Trophoblast cell (in vitro differentiated cells and primary cell): Measurements from ENCODE around the gene NLGN4Y.

Source experiments
- DNase-seq, 2 donors: peaks; one replicate each; pipeline ENCODE4 v3.0.0-alpha.2; 2016
- H2AFZ ChIP-seq: 2 replicates; pipeline ENCODE4 v1.6.1; 2013; ENCODE audit warnings: low read length, moderate library complexity, mild to moderate bottlenecking; ENCODE audit not compliant: insufficient read depth, poor library complexity
- H2AK5ac ChIP-seq: 2 replicates; pipeline ENCODE4 v1.6.1; 2013; ENCODE audit warnings: mild to moderate bottlenecking, low read length
- H2BK120ac ChIP-seq: 2 replicates; pipeline ENCODE4 v1.6.1; 2013; ENCODE audit warnings: low read length, mild to moderate bottlenecking, moderate library complexity; ENCODE audit not compliant: insufficient read depth, poor library complexity
- H2BK12ac ChIP-seq: 2 replicates; pipeline ENCODE4 v1.6.1; 2013; ENCODE audit warnings: mild to moderate bottlenecking, low read length, moderate library complexity
- H2BK5ac ChIP-seq: 2 replicates; pipeline ENCODE4 v1.6.1; 2013; ENCODE audit warnings: low read length, low read depth, moderate library complexity, mild to moderate bottlenecking; ENCODE audit not compliant: poor library complexity
- H3K14ac ChIP-seq: 2 replicates; pipeline ENCODE4 v1.6.1; 2013; ENCODE audit warnings: mild to moderate bottlenecking, low read length
- H3K18ac ChIP-seq: 2 replicates; pipeline ENCODE4 v1.6.1; 2013; ENCODE audit warnings: mild to moderate bottlenecking, low read length
- H3K23ac ChIP-seq: 2 replicates; pipeline ENCODE4 v1.6.1; 2013; ENCODE audit warnings: low read length
- H3K27ac ChIP-seq: 2 replicates; pipeline ENCODE4 v1.5.1; 2013; ENCODE audit warnings: low read depth, mild to moderate bottlenecking, inconsistent platforms, low read length, moderate library complexity
- H3K27me3 ChIP-seq: 2 replicates; pipeline ENCODE4 v1.6.1; 2013; ENCODE audit warnings: inconsistent platforms, mild to moderate bottlenecking, low read length, moderate library complexity; ENCODE audit not compliant: insufficient read depth
- H3K36me3 ChIP-seq, 2 experiments: 1 replicate in 1 of 2; 2 replicates in 1 of 2; pipeline ENCODE4 v1.6.1; 2013; ENCODE audit warnings: low read length in 2 of 2, mild to moderate bottlenecking in 2 of 2, moderate library complexity in 1 of 2; ENCODE audit not compliant: insufficient read depth in 2 of 2, control insufficient read depth in 1 of 2
- H3K4ac ChIP-seq: 2 replicates; pipeline ENCODE4 v1.6.1; 2013; ENCODE audit warnings: low read depth, mild to moderate bottlenecking, low read length, moderate library complexity
- H3K4me1 ChIP-seq, 2 experiments: 1 replicate in 1 of 2; 2 replicates in 1 of 2; pipeline ENCODE4 v1.6.1; 2013; ENCODE audit warnings: low read length in 2 of 2, mild to moderate bottlenecking in 2 of 2, moderate library complexity in 1 of 2; ENCODE audit not compliant: insufficient read depth in 2 of 2, control insufficient read depth in 1 of 2
- H3K4me2 ChIP-seq: 2 replicates; pipeline ENCODE4 v1.6.1; 2013; ENCODE audit warnings: inconsistent platforms, mild to moderate bottlenecking, low read length, moderate library complexity
- H3K4me3 ChIP-seq: 2 replicates; pipeline ENCODE4 v1.5.1; 2013; ENCODE audit warnings: mild to moderate bottlenecking, low read depth, low read length, inconsistent platforms
- H3K79me1 ChIP-seq: one replicate; pipeline ENCODE4 v1.6.1; 2013; ENCODE audit warnings: low read length
- H3K79me2 ChIP-seq: 2 replicates; pipeline ENCODE4 v1.6.1; 2013; ENCODE audit warnings: low read length, mild to moderate bottlenecking; ENCODE audit not compliant: control insufficient read depth, insufficient read depth, poor library complexity
- H3K9ac ChIP-seq: 2 replicates; pipeline ENCODE4 v1.6.1; 2013; ENCODE audit warnings: mild to moderate bottlenecking, low read length
- H3K9me3 ChIP-seq: 2 replicates; pipeline ENCODE4 v1.6.1; 2013; ENCODE audit warnings: low read depth, mild to moderate bottlenecking, control low read depth, inconsistent platforms, low read length; ENCODE audit not compliant: insufficient read depth
- H4K12ac ChIP-seq: 2 replicates; pipeline ENCODE4 v1.6.1; 2013; ENCODE audit warnings: low read depth, mild to moderate bottlenecking, low read length, moderate library complexity
- H4K8ac ChIP-seq: 2 replicates; pipeline ENCODE4 v1.6.1; 2013; ENCODE audit warnings: low read depth, mild to moderate bottlenecking, low read length, moderate library complexity
- H4K91ac ChIP-seq: one replicate; pipeline ENCODE4 v1.6.1; 2013; ENCODE audit warnings: low read depth, mild to moderate bottlenecking, low read length, moderate library complexity
- WGBS: extraction: QIAGEN DNeasy Blood & Tissue Kit; methylation state at CpG from one replicate; pipeline ENCODE4 v1.1.7; 2013; ENCODE audit warnings: missing lambda C conversion rate; ENCODE audit not compliant: insufficient read length, insufficient coverage; ENCODE audit errors: extremely low coverage; 5-methylcytosine and 5-hydroxymethylcytosine counted together

Gene NLGN4Y

DNA sequence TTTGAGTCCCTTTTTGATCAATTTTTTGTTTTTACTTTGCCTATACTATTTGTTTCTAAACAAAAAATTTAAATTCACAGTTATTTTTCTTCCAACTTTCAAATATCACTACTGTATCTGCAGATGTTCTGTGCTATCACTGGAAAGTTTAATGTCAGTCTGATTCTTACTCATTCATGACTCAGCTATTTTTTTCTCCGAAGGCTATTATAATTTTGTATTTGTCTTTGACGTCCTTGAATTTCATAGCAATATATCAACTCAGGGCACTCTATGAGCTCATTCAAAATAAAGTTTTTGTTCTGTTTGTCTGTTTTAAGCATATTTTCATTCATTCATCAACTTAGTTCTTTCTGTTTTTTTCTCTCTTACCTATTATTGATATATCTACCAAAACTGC is 273.7 kb downstream of the NLGN4Y start:
- Histone ChIP-seq H3K27ac (no peak overlapping the region), H4K8ac (no peak overlapping the region), H3K4me2 (no peak overlapping the region), H3K79me2 (no peaks in the 10 kb centered on the region), H3K9ac (no peak overlapping the region), H3K4me1 (no peaks in the 10 kb centered on the region), H3K79me1 (no peaks in the 10 kb centered on the region), H3K36me3 (no peaks in the 10 kb centered on the region), H4K91ac (no peak overlapping the region), H3K18ac (no peak overlapping the region), H2AFZ (no peak overlapping the region), H2AK5ac (no peak overlapping the region), H3K4me3 (no peak overlapping the region), H3K23ac (no peak overlapping the region), H3K9me3 (no peaks in the 10 kb centered on the region), H2BK5ac (no peak overlapping the region), H2BK120ac (no peak overlapping the region), H3K27me3 (no peaks in the 10 kb centered on the region), H3K4ac (no peak overlapping the region), H4K12ac (no peak overlapping the region), H3K14ac (no peak overlapping the region), H2BK12ac (no peak overlapping the region)
- DNase-seq: no peak
- no CpG with 5 or more reads among the region's 2 CpGs for WGBS

DNA sequence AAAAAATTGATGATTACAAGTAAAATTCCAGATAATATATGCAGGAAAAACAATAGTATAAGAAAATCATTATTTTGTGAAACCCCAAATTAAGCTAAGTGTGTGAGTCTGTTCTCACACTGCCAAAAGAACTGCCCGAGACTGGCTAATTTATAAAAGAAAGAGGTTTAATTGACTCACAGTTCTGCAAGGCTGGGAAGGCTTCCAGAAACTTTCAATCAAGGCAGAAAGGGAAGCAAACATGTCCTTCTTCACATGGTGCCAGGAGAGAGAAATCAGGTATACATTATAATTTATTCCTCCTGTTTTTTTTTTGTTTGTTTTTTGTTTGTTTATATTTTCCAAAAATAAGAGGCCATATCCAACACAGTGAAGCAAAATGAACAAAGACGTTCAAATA is 276.8 kb downstream of the NLGN4Y start:
- Histone ChIP-seq H4K12ac (no peak overlapping the region), H3K27ac (no peak overlapping the region), H3K4me3 (no peak overlapping the region), H2BK120ac (no peak overlapping the region), H3K9me3 (no peaks in the 10 kb centered on the region), H3K14ac (no peak overlapping the region), H2BK5ac (no peak overlapping the region), H2AFZ (no peak overlapping the region), H3K36me3 (no peaks in the 10 kb centered on the region), H3K27me3 (no peaks in the 10 kb centered on the region), H3K79me2 (no peaks in the 10 kb centered on the region), H3K23ac (no peak overlapping the region), H3K4me1 (no peaks in the 10 kb centered on the region), H3K79me1 (no peaks in the 10 kb centered on the region), H2AK5ac (no peak overlapping the region), H3K4me2 (no peak overlapping the region), H4K8ac (no peak overlapping the region), H2BK12ac (no peak overlapping the region), H3K18ac (no peak overlapping the region), H3K4ac (no peak overlapping the region), H4K91ac (no peak overlapping the region), H3K9ac (no peak overlapping the region)
- no CpG with 5 or more reads among the region's 2 CpGs for WGBS
- DNase-seq: no peak

- Histone ChIP-seq H3K18ac (no peak overlapping the region), H3K4me3 (no peak overlapping the region), H4K8ac (no peak overlapping the region), H3K4ac (no peak overlapping the region), H3K23ac (no peak overlapping the region), H3K27ac (no peak overlapping the region), H2BK12ac (no peak overlapping the region), H3K79me2 (no peaks in the 10 kb centered on the region), H3K4me1 (no peaks in the 10 kb centered on the region), H2AFZ (no peak overlapping the region), H2BK5ac (no peak overlapping the region), H2BK120ac (no peak overlapping the region), H3K36me3 (no peaks in the 10 kb centered on the region), H3K27me3 (no peaks in the 10 kb centered on the region), H4K12ac (no peak overlapping the region), H4K91ac (no peak overlapping the region), H3K4me2 (no peak overlapping the region), H3K9ac (no peak overlapping the region), H3K9me3 (no peaks in the 10 kb centered on the region), H2AK5ac (no peak overlapping the region), H3K14ac (no peak overlapping the region), H3K79me1 (no peaks in the 10 kb centered on the region)
- WGBS: no CpG with 5 or more reads among the region's 3 CpGs
- DNase-seq: no peak
These were observed 277.8 kb downstream of the NLGN4Y start for GRCh38 chrY:14802125-14802524.

DNA sequence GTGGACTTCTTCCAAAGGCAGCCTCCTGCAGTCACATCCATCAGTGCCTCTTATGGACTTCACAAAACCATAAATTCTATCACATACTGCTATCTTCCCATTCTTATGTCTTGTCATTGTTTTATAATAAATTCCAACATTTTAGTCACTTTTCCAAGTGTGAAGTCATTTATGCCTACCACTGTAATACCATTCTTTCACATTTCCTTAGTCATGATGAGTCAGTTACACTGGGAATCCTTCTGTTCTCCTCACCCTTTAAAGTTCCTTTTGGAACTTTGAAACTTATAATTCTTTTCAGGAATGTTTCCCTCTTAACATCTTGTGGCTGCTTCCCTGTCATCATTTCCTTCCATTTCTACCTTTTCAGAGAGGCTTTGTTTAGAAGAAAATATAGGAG is 279.7 kb downstream of the NLGN4Y start:
- Histone ChIP-seq H3K4me1 (no peaks in the 10 kb centered on the region), H3K27ac (no peak overlapping the region), H2BK5ac (no peak overlapping the region), H3K4me2 (no peak overlapping the region), H2AFZ (no peak overlapping the region), H3K4me3 (no peak overlapping the region), H3K14ac (no peak overlapping the region), H3K36me3 (no peaks in the 10 kb centered on the region), H4K91ac (no peak overlapping the region), H3K79me2 (no peaks in the 10 kb centered on the region), H2BK120ac (no peak overlapping the region), H4K12ac (no peak overlapping the region), H2AK5ac (no peak overlapping the region), H3K18ac (no peak overlapping the region), H2BK12ac (no peak overlapping the region), H3K79me1 (no peaks in the 10 kb centered on the region), H4K8ac (no peak overlapping the region), H3K9ac (no peak overlapping the region), H3K9me3 (no peaks in the 10 kb centered on the region), H3K27me3 (no peaks in the 10 kb centered on the region), H3K4ac (no peak overlapping the region), H3K23ac (no peak overlapping the region)
- no peak for DNase-seq

DNA sequence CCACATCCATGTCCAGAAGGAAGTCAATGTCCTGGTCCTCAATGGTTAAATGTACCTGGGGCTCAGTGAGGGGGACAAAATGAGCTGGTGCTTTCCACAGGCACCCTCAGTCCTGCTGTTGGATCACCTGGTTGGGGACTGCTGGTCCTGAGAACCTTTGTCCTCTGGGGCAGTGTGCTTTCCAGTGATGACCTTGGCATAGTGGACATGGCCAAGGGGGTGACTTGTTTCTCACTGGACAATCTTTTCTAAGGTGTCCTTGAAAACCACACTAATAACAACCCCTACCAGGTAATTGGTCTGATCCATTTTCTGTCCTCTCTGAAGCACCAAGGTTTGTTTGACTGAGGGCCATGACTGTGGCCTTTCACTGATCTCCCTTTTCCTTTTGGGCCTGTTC is 294.1 kb downstream of the NLGN4Y start:
- H3K4me3 ChIP-seq: no peak overlapping the region
- no peaks in the 10 kb centered on the region for H3K79me2 ChIP-seq
- no peak overlapping the region for H3K27ac ChIP-seq
- no peak overlapping the region for H2BK5ac ChIP-seq
- DNase-seq: no peak
- H3K18ac ChIP-seq: no peak overlapping the region
- H3K4me2 ChIP-seq: no peak overlapping the region
- H4K12ac ChIP-seq: no peak overlapping the region
- no peak overlapping the region for H2AK5ac ChIP-seq
- no peak overlapping the region for H3K14ac ChIP-seq
- H4K8ac ChIP-seq: no peak overlapping the region
- no peaks in the 10 kb centered on the region for H3K27me3 ChIP-seq
- no peak overlapping the region for H2BK12ac ChIP-seq
- no peak overlapping the region for H3K4ac ChIP-seq
- H3K9me3 ChIP-seq: no peaks in the 10 kb centered on the region
- H3K4me1 ChIP-seq: no peaks in the 10 kb centered on the region
- H2BK120ac ChIP-seq: no peak overlapping the region
- H4K91ac ChIP-seq: no peak overlapping the region
- H3K79me1 ChIP-seq: no peaks in the 10 kb centered on the region
- H3K9ac ChIP-seq: no peak overlapping the region
- no peak overlapping the region for H2AFZ ChIP-seq
- H3K36me3 ChIP-seq: no peaks in the 10 kb centered on the region
- H3K23ac ChIP-seq: no peak overlapping the region
